GM12878 (cell line): ENCODE results near the gene CNIH1. TPM values are rescaled to one million over a fixed set of nuclear protein-coding genes. Genes with fewer than 3 reads are reported as not detected.

ENCODE experiments used
- ATAC-seq: fragments of 200-7000 bp; cut with Tn5 transposase; 3 replicates; pipeline ENCODE4 v1.9.1; 2020; ENCODE audit warnings: mild to moderate bottlenecking, moderate library complexity
- BruUV-seq: library from RNA; stranded (reverse); fragments of 400-500 nt; replicated peaks from 2 replicates; lab custom pipeline; 2021; lab: Mats Ljungman, UMichigan
- CTCF ChIA-PET: fragments of 300-600 bp; sonication (Branson Sonifier 250); formaldehyde crosslinking; extraction: SDS; loops from one replicate; lab custom pipeline; 2021; ENCODE audit warnings: inconsistent platforms; lab: Yijun Ruan, JAX
- POLR2A ChIA-PET: fragments of 350-600 bp; formaldehyde crosslinking; extraction: SDS; loops from one replicate; lab custom pipeline; 2021; ENCODE audit warnings: inconsistent platforms; lab: Charles Lee
- RAD21 ChIA-PET: fragments of 300-600 bp; sonication (Branson Sonifier 250); formaldehyde crosslinking; loops from one replicate; lab custom pipeline; 2023; ENCODE audit warnings: antibody characterized with exemption; ENCODE audit not compliant: unreplicated experiment; lab: Charles Lee
- SMC1A ChIA-PET: fragments of 300-600 bp; sonication (Branson Sonifier 250); formaldehyde crosslinking; loops from one replicate; lab custom pipeline; 2023; ENCODE audit not compliant: unreplicated experiment, uncharacterized antibody; lab: Charles Lee
- DNase-seq: peaks from one replicate; pipeline ENCODE4 v3.0.0-alpha.2; 2011; ENCODE audit warnings: low read depth, low spot score
- FAIRE-seq: peaks from 3 replicates; lab custom pipeline; 2011; peaks lifted over from hg19 to GRCh38; lab: Jason Lieb, UNC
- H2AFZ ChIP-seq: 2 replicates; pipeline ENCODE4 v1.6.0; 2011; ENCODE audit warnings: low read depth, low read length, control low read depth; ENCODE audit not compliant: control insufficient read depth
- H3K27ac ChIP-seq: 2 replicates; pipeline ENCODE4 v1.5.1; 2011; ENCODE audit warnings: control low read depth; ENCODE audit not compliant: control insufficient read depth, insufficient read depth
- H3K27me3 ChIP-seq, 2 experiments: replicated peaks in 1 of 2; 2 replicates each; pipeline versions ENCODE4 v1.6.0 to v1.6.1; 2011; ENCODE audit warnings: low read length in 1 of 2; ENCODE audit not compliant: control insufficient read depth in 2 of 2, insufficient read depth in 2 of 2
- H3K36me3 ChIP-seq, 2 experiments: 2 replicates each; pipeline ENCODE4 v1.5.1; 2011; ENCODE audit warnings: low read length in 1 of 2; ENCODE audit not compliant: control insufficient read depth in 2 of 2, insufficient read depth in 2 of 2
- H3K4me1 ChIP-seq: 2 replicates; pipeline ENCODE4 v1.6.1; 2011; ENCODE audit warnings: mild to moderate bottlenecking, low read length, moderate library complexity, mixed read lengths; ENCODE audit not compliant: control insufficient read depth, insufficient read depth
- H3K4me2 ChIP-seq: 2 replicates; pipeline ENCODE4 v1.6.0; 2011; ENCODE audit warnings: control low read depth; ENCODE audit not compliant: control insufficient read depth, insufficient read depth
- H3K4me3 ChIP-seq: fragments of 200-600 bp; sonication (generic); 2 replicates; pipeline ENCODE4 v1.5.1; 2016
- H3K79me2 ChIP-seq: 2 replicates; pipeline ENCODE4 v1.6.0; 2011; ENCODE audit warnings: low read length; ENCODE audit not compliant: control insufficient read depth, insufficient read depth
- H3K9ac ChIP-seq: 2 replicates; pipeline ENCODE4 v1.8.0; 2011; ENCODE audit warnings: low read length, control low read depth, mixed read lengths; ENCODE audit not compliant: control insufficient read depth, insufficient read depth
- H3K9me3 ChIP-seq: replicated peaks from 3 replicates; pipeline ENCODE4 v1.5.1; 2011; ENCODE audit warnings: mild to moderate bottlenecking, low read length; ENCODE audit not compliant: control insufficient read depth, insufficient read depth
- H4K20me1 ChIP-seq: 2 replicates; pipeline ENCODE4 v1.6.0; 2011; ENCODE audit not compliant: control insufficient read depth, insufficient read depth
- BHLHE40 ChIP-seq, 2 experiments: fragments of 450-650 bp in 1 of 2; IDR thresholded peaks; 2 replicates each; pipeline ENCODE4 v1.6.1; 2011 to 2017; ENCODE audit warnings: low read depth in 2 of 2, borderline replicate concordance in 1 of 2, improper control_type of control experiment in 1 of 2, low read length in 1 of 2, mild to moderate bottlenecking in 1 of 2
- IKZF2 ChIP-seq, 2 experiments: fragments of 450-650 bp; IDR thresholded peaks; 2 replicates each; pipeline ENCODE4 v1.6.1; 2017; ENCODE audit warnings: mild to moderate bottlenecking in 2 of 2, moderate library complexity in 2 of 2
- RBBP5 ChIP-seq: fragments of 200-600 bp; sonication (generic); conservative IDR thresholded peaks from 2 replicates; pipeline ENCODE4 v1.6.1; 2016
- SMARCA5 ChIP-seq: fragments of 450-650 bp; IDR thresholded peaks from 2 replicates; pipeline ENCODE4 v1.6.1; 2017; ENCODE audit warnings: mild to moderate bottlenecking
- TARDBP ChIP-seq: IDR thresholded peaks from 2 replicates; pipeline ENCODE4 v1.6.1; 2016; ENCODE audit warnings: borderline replicate concordance
- WGBS: methylation state at CpG from one replicate; pipeline ENCODE4 v1.1.6; 2016; ENCODE audit warnings: low lambda C conversion rate; ENCODE audit not compliant: insufficient replicate concordance, insufficient coverage; ENCODE audit errors: missing lambda C conversion rate; 5-methylcytosine and 5-hydroxymethylcytosine counted together
- in situ Hi-C: fragments of 300-500 bp; cut with MboI; formaldehyde crosslinking; loops from 9 replicates; pipeline ENCODE4 v1.14.3; 2018; ENCODE audit warnings: mixed read lengths
- intact Hi-C: fragments of 100-400 bp; cut with micrococcal nuclease; formaldehyde crosslinking; loops from one replicate; pipeline ENCODE4 v1.14.2; 2022; ENCODE audit not compliant: unreplicated experiment
- polyA plus RNA-seq, 11 experiments: library from polyadenylated mRNA; depleted of rRNA in 4 of 11; unstranded in 6 of 11; stranded (reverse) in 5 of 11; fragments of >200 nt; fragmentation: Nextera tagmentation in 4 of 11; fragmentation: Illumina TruSeq in 1 of 11; extraction: Ambion mirVana in 4 of 11; extraction: Trizol in 1 of 11; gene quantifications; 1 replicate in 1 of 11; 2 replicates in 10 of 11; pipeline versions ENCODE4 v1.2.1 to v1.2.3, GENCODE V29; 2011 to 2016; ENCODE audit warnings: inconsistent platforms in 2 of 11, missing spikeins in 2 of 11, low read depth in 1 of 11
- total RNA-seq, 4 experiments: library from RNA; depleted of rRNA in 3 of 4; stranded (reverse); fragments of >200 nt in 3 of 4; fragmentation: Illumina TruSeq in 1 of 4; extraction: Trizol in 1 of 4; gene quantifications; 2 replicates each; pipeline versions ENCODE4 v1.2.1 to v1.2.3, GENCODE V29; 2013 to 2021
- TF ChIP-seq, protein P1 (sequence below): fragments of 150-350 bp; IDR thresholded peaks from 2 replicates; pipeline ENCODE4 v1.6.1; 2014; ENCODE audit warnings: mild to moderate bottlenecking, low read depth, low read length
- TF ChIP-seq, protein P2 (sequence below): fragments of 450-650 bp; IDR thresholded peaks from 2 replicates; pipeline ENCODE4 v1.6.1; 2014; ENCODE audit warnings: mild to moderate bottlenecking

Gene CNIH1
- total and polyA plus RNA-seq, 10 of the 15 experiments (the other 5 are each of a cell fraction or from before 2014, with no cell fraction given) = 48.9 to 274 (median 110) TPM

DNA sequence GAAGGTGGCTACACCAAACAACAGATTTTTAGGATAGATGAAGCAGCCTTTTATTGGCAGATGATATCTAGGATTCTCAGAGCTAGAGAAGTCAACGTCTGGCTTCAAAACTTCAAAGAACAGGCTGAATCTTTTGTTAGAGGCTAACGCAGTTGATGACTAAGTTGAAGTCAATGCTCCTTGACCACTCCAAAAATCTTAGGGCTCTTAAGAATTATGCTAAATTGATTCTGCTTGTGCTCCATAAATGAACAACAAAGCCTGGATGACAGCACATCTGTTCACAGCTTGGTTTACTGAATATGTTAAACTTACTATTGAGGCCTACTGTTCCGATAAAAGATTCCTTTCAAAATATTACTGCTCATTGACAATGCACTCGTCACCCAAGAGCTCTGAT, 57.3 kb downstream of the CNIH1 start:
- Histone ChIP-seq H3K4me1 (no peaks in the 10 kb centered on the region), H3K9ac (no peak overlapping the region), H2AFZ (no peak overlapping the region), H3K27me3 (no peaks in the 10 kb centered on the region), H3K79me2 (no peaks in the 10 kb centered on the region), H3K27ac (no peak overlapping the region), H3K4me2 (no peak overlapping the region), H3K36me3 (no peaks in the 10 kb centered on the region), H3K4me3 (no peak overlapping the region), H4K20me1 (no peaks in the 10 kb centered on the region), H3K9me3 (no peaks in the 10 kb centered on the region)
- ChIA-PET CTCF (no interaction called here), POLR2A (no interaction called here), SMC1A (no interaction called here), RAD21 (no interaction called here)
- in situ Hi-C loops (no loop called here), intact Hi-C loops (no loop called here)
- BruUV-seq = no TSS peak
- TF ChIP-seq, protein P1, sequence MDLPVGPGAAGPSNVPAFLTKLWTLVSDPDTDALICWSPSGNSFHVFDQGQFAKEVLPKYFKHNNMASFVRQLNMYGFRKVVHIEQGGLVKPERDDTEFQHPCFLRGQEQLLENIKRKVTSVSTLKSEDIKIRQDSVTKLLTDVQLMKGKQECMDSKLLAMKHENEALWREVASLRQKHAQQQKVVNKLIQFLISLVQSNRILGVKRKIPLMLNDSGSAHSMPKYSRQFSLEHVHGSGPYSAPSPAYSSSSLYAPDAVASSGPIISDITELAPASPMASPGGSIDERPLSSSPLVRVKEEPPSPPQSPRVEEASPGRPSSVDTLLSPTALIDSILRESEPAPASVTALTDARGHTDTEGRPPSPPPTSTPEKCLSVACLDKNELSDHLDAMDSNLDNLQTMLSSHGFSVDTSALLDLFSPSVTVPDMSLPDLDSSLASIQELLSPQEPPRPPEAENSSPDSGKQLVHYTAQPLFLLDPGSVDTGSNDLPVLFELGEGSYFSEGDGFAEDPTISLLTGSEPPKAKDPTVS = no peak
- TF ChIP-seq IKZF2 (IDR thresholded peaks at IDR 0.05) (no peak), TARDBP (no peak), SMARCA5 (no peak), BHLHE40 (IDR thresholded peaks at IDR 0.05; ENCODE audit: borderline replicate concordance in 1 of 2, low read depth in 2 of 2, low read length in 1 of 2) (no peak), RBBP5 (no peak)
- TF ChIP-seq, protein P2, sequence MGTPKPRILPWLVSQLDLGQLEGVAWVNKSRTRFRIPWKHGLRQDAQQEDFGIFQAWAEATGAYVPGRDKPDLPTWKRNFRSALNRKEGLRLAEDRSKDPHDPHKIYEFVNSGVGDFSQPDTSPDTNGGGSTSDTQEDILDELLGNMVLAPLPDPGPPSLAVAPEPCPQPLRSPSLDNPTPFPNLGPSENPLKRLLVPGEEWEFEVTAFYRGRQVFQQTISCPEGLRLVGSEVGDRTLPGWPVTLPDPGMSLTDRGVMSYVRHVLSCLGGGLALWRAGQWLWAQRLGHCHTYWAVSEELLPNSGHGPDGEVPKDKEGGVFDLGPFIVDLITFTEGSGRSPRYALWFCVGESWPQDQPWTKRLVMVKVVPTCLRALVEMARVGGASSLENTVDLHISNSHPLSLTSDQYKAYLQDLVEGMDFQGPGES = no peak
- DNase-seq = no peak
- WGBS = 52% methylated on average over 4 of the region's 4 CpGs
- ATAC-seq = no peak
- no peak for FAIRE-seq
